Kidney epithelial cell (primary cell): ENCODE results near the gene SLC25A20. TPM values are rescaled to one million over a fixed set of nuclear protein-coding genes. Genes with fewer than 3 reads are reported as not detected.

ENCODE experiments used
- DNase-seq: peaks from one replicate; pipeline ENCODE4 v3.0.0-alpha.2; 2010; ENCODE audit warnings: low read depth
- H3K27me3 ChIP-seq: 2 replicates; pipeline ENCODE4 v1.6.0; 2011; ENCODE audit warnings: low read length; ENCODE audit not compliant: control insufficient read depth, insufficient read depth
- H3K36me3 ChIP-seq: 2 replicates; pipeline ENCODE4 v1.5.1; 2011; ENCODE audit warnings: low read length; ENCODE audit not compliant: control insufficient read depth, insufficient read depth
- H3K4me3 ChIP-seq: 2 replicates; pipeline ENCODE4 v1.5.1; 2011; ENCODE audit warnings: low read depth, mild to moderate bottlenecking, control low read depth, low read length
- total RNA-seq: library from RNA; depleted of rRNA; stranded (reverse); fragments of >200 nt; gene quantifications from 2 replicates; pipeline ENCODE4 v1.2.3, GENCODE V29; 2015
- TF ChIP-seq, protein P1 (sequence below): IDR thresholded peaks from 2 replicates; pipeline ENCODE4 v1.5.1; 2011; ENCODE audit warnings: mild to moderate bottlenecking, moderate library complexity, low read length, control low read depth, inconsistent platforms; ENCODE audit not compliant: insufficient read depth, poor library complexity, severe bottlenecking

SLC25A20 gene
- total RNA-seq, 1 donor from 2014 or later, result 6.9 TPM

DNA sequence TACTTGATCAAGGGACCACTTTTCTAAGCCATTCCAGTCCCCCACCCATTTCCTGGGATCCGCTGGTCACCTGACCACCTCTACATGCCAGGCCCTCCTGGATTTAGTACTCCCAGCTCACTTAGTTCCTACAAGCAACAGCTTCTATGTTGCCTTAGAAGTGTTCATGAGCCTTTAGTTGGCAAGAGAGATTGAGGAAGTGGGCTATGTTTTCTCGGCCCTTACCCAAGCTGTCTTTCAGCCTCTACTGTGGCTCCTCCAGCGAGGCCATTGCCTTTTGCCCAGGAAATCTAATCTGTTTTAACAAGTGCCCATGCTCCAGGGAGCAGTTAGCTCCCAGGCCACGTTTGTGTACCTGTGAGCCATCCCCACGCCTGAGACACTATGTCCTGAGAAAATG, 46.5 kb downstream of the SLC25A20 start:
- TF ChIP-seq, protein P1, sequence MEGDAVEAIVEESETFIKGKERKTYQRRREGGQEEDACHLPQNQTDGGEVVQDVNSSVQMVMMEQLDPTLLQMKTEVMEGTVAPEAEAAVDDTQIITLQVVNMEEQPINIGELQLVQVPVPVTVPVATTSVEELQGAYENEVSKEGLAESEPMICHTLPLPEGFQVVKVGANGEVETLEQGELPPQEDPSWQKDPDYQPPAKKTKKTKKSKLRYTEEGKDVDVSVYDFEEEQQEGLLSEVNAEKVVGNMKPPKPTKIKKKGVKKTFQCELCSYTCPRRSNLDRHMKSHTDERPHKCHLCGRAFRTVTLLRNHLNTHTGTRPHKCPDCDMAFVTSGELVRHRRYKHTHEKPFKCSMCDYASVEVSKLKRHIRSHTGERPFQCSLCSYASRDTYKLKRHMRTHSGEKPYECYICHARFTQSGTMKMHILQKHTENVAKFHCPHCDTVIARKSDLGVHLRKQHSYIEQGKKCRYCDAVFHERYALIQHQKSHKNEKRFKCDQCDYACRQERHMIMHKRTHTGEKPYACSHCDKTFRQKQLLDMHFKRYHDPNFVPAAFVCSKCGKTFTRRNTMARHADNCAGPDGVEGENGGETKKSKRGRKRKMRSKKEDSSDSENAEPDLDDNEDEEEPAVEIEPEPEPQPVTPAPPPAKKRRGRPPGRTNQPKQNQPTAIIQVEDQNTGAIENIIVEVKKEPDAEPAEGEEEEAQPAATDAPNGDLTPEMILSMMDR, result no peak
- no peak overlapping the region for H3K4me3 ChIP-seq
- no peaks in the 10 kb centered on the region for H3K27me3 ChIP-seq
- no peaks in the 10 kb centered on the region for H3K36me3 ChIP-seq
- DNase-seq, result no peak

DNA sequence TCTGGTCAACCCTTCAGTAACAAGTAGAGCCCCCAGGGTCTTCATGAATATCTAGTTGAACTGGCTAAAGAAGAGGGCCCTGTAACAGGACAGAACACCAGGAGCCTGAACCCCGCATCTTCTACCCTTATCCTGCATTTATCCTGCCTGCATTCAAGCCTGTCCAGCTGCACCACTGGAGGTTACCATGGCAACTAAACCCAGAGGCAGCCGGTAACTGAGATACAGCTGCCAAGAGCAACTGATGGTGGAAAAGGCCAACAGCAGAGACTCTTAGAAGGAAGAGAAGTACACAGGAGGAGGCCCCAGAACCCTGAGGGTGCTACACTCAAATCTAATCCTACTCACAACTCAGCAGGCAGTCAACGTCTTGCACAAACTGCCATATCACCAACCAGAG, 47.3 kb downstream of the SLC25A20 start:
- Histone ChIP-seq H3K4me3 (no peak overlapping the region), H3K36me3 (no peaks in the 10 kb centered on the region), H3K27me3 (no peaks in the 10 kb centered on the region)
- no peak for DNase-seq
- TF ChIP-seq, protein P1, result no peak

DNA sequence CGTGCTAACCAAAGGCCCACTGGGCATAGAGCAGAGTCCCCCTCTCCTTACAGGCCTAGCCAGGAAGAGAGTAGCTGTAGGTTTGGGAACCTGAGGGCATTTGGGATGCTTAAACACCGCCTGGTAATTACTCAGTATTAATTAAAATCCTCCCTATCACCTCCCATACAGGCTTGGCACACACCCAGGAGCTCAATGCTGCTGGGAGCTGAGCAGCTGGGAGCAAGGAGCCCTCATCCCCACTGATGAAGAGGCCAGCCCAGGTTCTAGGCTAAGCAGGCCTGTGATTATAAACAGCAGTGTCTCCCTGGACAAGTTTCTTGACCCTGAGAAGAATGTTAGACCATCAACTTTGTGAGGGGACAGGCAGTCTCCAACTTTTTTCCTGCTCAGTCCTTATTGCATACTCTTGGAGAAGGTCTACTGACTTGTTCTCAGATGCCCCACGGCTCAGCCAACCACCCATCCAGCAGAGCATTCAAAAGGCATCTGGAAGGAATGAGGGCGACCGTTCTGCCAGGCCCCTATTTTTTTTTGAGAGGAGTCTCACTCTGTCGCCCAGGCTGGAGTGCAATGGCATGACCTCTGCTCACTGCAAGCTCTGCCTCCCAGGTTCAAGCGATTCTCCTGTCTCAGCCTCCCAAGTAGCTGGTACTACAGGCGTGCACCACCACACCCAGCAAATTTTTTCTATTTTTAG, 49.7 kb downstream of the SLC25A20 start:
- TF ChIP-seq, protein P1, result no peak
- Histone ChIP-seq H3K27me3 (no peaks in the 10 kb centered on the region), H3K4me3 (no peak overlapping the region), H3K36me3 (no peaks in the 10 kb centered on the region)
- DNase-seq, result no peak

DNA sequence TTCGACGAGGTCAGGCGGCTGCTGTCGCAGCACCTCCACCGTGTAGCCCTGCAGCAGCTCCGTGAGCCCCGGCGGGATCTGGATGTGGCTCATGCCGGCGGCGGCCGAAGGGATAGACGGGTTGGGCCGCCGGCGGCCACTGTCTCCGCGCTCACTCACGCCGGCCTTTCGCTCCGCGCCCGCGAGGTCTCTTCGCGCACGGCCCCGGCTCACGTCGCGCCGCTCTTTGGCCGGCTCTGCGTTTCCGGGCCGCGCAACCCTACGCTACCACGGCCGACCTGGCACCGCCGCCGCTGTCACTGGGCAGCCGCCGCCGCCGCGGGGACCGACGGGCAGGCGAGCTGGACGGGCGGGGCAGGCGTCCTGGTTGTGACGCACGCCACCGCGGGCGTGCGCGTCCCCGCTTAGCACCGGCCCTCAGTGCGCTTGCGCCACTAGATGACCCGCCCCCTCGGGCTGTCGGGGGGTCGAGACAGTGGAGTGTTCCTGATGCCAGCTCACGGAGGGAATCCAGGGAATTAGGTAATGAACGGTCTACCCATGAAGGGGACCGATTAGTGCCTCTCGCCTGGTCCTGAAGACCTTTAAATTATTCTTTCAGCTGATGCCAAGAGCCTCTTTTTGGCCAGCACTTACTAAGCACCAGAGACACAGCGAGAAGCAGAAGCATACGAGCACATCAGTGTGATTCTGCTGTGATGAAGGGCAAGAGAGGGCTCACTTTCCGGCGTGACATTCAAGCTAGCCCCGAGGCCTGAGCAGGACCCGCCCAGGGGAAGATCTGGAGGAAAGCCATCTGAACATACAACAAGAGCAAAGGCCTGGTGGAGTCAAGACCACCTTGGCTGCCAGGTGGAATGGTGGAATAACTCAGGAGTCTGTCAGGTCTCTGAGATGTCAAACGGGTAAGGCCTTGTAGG, 50.9 kb downstream of the SLC25A20 start, which contains the start of gene PRKAR2A:
TSS of gene PRKAR2A (minus strand) at position 371 of the 920 bp plus-strand sequence. CDS start at position 93, 278 bp downstream.
- Histone ChIP-seq H3K27me3 (no peaks in the 10 kb centered on the region), H3K4me3 (peak within 1 kb of the TSS; percentile 77), H3K36me3 (no peaks in the 10 kb centered on the region)
- no peak for DNase-seq
- TF ChIP-seq, protein P1, result no peak

DNA sequence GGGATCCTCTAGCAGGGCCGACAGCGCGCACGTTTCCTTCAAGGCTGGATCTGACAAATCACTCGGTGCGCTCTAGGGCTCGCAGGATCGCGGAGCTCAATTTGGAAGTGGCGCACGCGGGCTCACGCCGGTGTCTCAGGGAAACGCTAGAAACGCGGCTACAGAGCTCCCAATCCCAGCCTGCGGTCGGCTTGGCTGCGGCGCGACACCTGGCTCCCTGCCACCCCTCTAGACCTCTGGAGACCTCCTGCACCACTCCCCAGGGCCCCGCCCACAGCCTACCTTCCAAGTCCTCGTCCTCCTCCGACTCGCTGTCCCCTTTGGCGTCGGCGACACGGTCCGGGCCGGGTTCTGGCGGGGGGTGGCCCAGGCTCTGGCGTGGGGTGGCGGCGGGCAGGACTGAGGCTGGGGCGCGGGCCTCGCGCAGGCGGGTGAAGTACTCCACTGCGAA, 51.6 kb downstream of the SLC25A20 start:
- TF ChIP-seq, protein P1, result no peak
- Histone ChIP-seq H3K4me3 (peak overlapping the region; percentile 77), H3K27me3 (no peaks in the 10 kb centered on the region), H3K36me3 (no peaks in the 10 kb centered on the region)
- DNase-seq, result no peak
